Peyer's patch (tissue), 4 donors: ENCODE data around the gene SCRT2.

Source experiments
- CTCF ChIP-seq, 6 experiments: fragments of 450-650 bp in 4 of 6; fragments of 200-600 bp in 2 of 6; sonication (generic) in 1 of 6; IDR thresholded peaks; one replicate each; pipeline ENCODE4 v1.5.1; 2017 to 2019; ENCODE audit warnings: antibody characterized with exemption in 6 of 6, mild to moderate bottlenecking in 3 of 6, moderate library complexity in 1 of 6
- POLR2A ChIP-seq, 2 donors: fragments of 450-650 bp; IDR thresholded peaks; one replicate each; pipeline ENCODE4 v1.5.1; 2017; ENCODE audit warnings: antibody characterized with exemption in 2 of 2, mild to moderate bottlenecking in 2 of 2, moderate library complexity in 2 of 2

- no peak for TF ChIP-seq POLR2A (IDR thresholded peaks at IDR 0.05)
- no peak for TF ChIP-seq CTCF (IDR thresholded peaks at IDR 0.05)
Measured at GRCh38 chr20:688809-689212, 13.2 kb upstream of the SCRT2 start.
